ENCODE measurements around the gene NUP107.

The NUP107 gene

GRCh38 chr12:68743356-68743755 is 56.6 kb downstream of the NUP107 start:
- DNase-seq: no peak

- DNase-seq: no peak
Measured at GRCh38 chr12:68745376-68745903, 58.7 kb downstream of the NUP107 start.

- DNase-seq: peak; percentile 79 to 96 (median 86)
Measured at GRCh38 chr12:68745904-68746571, 59.3 kb downstream of the NUP107 start, which contains the start of gene SLC35E3. Gene SLC35E3 (plus strand): TSS chr12:68746176. CDS start chr12:68746378, 202 bp downstream.

GRCh38 chr12:68746572-68747180 is 59.9 kb downstream of the NUP107 start:
- peak in 3 of 5 donors; percentile 4 to 20 (median 6) for DNase-seq

GRCh38 chr12:68749443-68749842 is 62.7 kb downstream of the NUP107 start:
- no peak for DNase-seq

- no peak for DNase-seq
Measured at GRCh38 chr12:68749861-68750260, 63.1 kb downstream of the NUP107 start.

- DNase-seq: no peak
Measured at GRCh38 chr12:68750506-68750905, 63.7 kb downstream of the NUP107 start.

- DNase-seq: no peak
Measured at GRCh38 chr12:68755536-68756243, 68.9 kb downstream of the NUP107 start.

GRCh38 chr12:68759852-68760251 is 73.1 kb downstream of the NUP107 start:
- no peak for DNase-seq

- no peak for DNase-seq
Measured at GRCh38 chr12:68760806-68761441, 74.1 kb downstream of the NUP107 start.

- no peak for DNase-seq
Measured at GRCh38 chr12:68761442-68761812, 74.6 kb downstream of the NUP107 start.

- DNase-seq: no peak
Measured at GRCh38 chr12:68761901-68762630, 75.3 kb downstream of the NUP107 start.

GRCh38 chr12:68762691-68763090 is 75.9 kb downstream of the NUP107 start:
- no peak for DNase-seq

GRCh38 chr12:68765696-68766095 is 78.9 kb downstream of the NUP107 start:
- DNase-seq: no peak

GRCh38 chr12:68766646-68767045 is 79.9 kb downstream of the NUP107 start:
- DNase-seq: no peak

- DNase-seq: no peak
Measured at GRCh38 chr12:68767191-68767590, 80.4 kb downstream of the NUP107 start.

- DNase-seq: no peak
Measured at GRCh38 chr12:68768431-68768939, 81.7 kb downstream of the NUP107 start.

- DNase-seq: no peak
Measured at GRCh38 chr12:68769941-68770340, 83.2 kb downstream of the NUP107 start.

- DNase-seq: no peak
Measured at GRCh38 chr12:68771223-68771925, 84.6 kb downstream of the NUP107 start.

GRCh38 chr12:68772714-68773113 is 85.9 kb downstream of the NUP107 start:
- no peak for DNase-seq

GRCh38 chr12:68773582-68773981 is 86.8 kb downstream of the NUP107 start:
- no peak for DNase-seq
